ENCODE results near the gene PNPT1.

Gene PNPT1

GRCh38 chr2:55668956-55669355 is 24.7 kb downstream of the PNPT1 start:
- no peak for DNase-seq (ENCODE audit: low read depth)

GRCh38 chr2:55653255-55653654 is 40.4 kb downstream of the PNPT1 start:
- no peak for DNase-seq (ENCODE audit: low read depth)

GRCh38 chr2:55649211-55649610 is 44.4 kb downstream of the PNPT1 start:
- DNase-seq (ENCODE audit: low read depth) = no peak

GRCh38 chr2:55636831-55637230 is 56.8 kb downstream of the PNPT1 start:
- no peak for DNase-seq (ENCODE audit: low read depth)

GRCh38 chr2:55628931-55629330 is 64.7 kb downstream of the PNPT1 start:
- no peak for DNase-seq (ENCODE audit: low read depth)

GRCh38 chr2:55627915-55628314 is 65.7 kb downstream of the PNPT1 start:
- DNase-seq (ENCODE audit: low read depth) = no peak

GRCh38 chr2:55621802-55622201 is 71.8 kb downstream of the PNPT1 start:
- no peak for DNase-seq (ENCODE audit: low read depth)

GRCh38 chr2:55620123-55620779 is 73.4 kb downstream of the PNPT1 start:
- no peak for DNase-seq (ENCODE audit: low read depth)

- peak; percentile 26 for DNase-seq (ENCODE audit: low read depth)
Observed at GRCh38 chr2:55618275-55619055, 75.2 kb downstream of the PNPT1 start.

- DNase-seq (ENCODE audit: low read depth) = no peak
Observed at GRCh38 chr2:55618025-55618274, 75.7 kb downstream of the PNPT1 start.

GRCh38 chr2:55617175-55618024 is 76.2 kb downstream of the PNPT1 start, which contains the start of gene PPP4R3B:
Gene PPP4R3B, minus strand, starts transcription at chr2:55617622. Its CDS starts 337 bp downstream, at chr2:55617285.
- DNase-seq (ENCODE audit: low read depth) = peak; percentile 99

- no peak for DNase-seq (ENCODE audit: low read depth)
Observed at GRCh38 chr2:55616551-55617174, 77.0 kb downstream of the PNPT1 start.

GRCh38 chr2:55611997-55612396 is 81.6 kb downstream of the PNPT1 start:
- no peak for DNase-seq (ENCODE audit: low read depth)

- no peak for DNase-seq (ENCODE audit: low read depth)
Observed at GRCh38 chr2:55610954-55611743, 82.5 kb downstream of the PNPT1 start.

- DNase-seq (ENCODE audit: low read depth) = no peak
Observed at GRCh38 chr2:55609938-55610578, 83.6 kb downstream of the PNPT1 start.

- no peak for DNase-seq (ENCODE audit: low read depth)
Observed at GRCh38 chr2:55609193-55609794, 84.3 kb downstream of the PNPT1 start.

GRCh38 chr2:55607717-55608116 is 85.9 kb downstream of the PNPT1 start:
- DNase-seq (ENCODE audit: low read depth) = no peak

- DNase-seq (ENCODE audit: low read depth) = no peak
Observed at GRCh38 chr2:55604027-55604565, 89.5 kb downstream of the PNPT1 start.

GRCh38 chr2:55601849-55602248 is 91.8 kb downstream of the PNPT1 start:
- DNase-seq (ENCODE audit: low read depth) = no peak

GRCh38 chr2:55598056-55598795 is 95.4 kb downstream of the PNPT1 start:
- no peak for DNase-seq (ENCODE audit: low read depth)
